CD4-positive, alpha-beta memory T cell (primary cell): ENCODE measurements around the gene TRIOBP. TPM values are rescaled to one million over a fixed set of nuclear protein-coding genes. Genes with fewer than 3 reads are reported as not detected.

ENCODE experiments used
- CTCF ChIA-PET: fragments of 350-600 bp; sonication (Branson Sonifier 250); formaldehyde crosslinking; loops from one replicate; lab custom pipeline; 2021; ENCODE audit warnings: inconsistent platforms; ENCODE audit not compliant: partially characterized antibody; lab: Charles Lee
- POLR2A ChIA-PET: fragments of 350-600 bp; sonication (Branson Sonifier 250); formaldehyde crosslinking; loops from one replicate; lab custom pipeline; 2021; ENCODE audit not compliant: partially characterized antibody; lab: Charles Lee
- DNase-seq, 5 donors: peaks; one replicate each; pipeline versions ENCODE4 v3.0.0 to v3.0.0-alpha.2; 2020 to 2022; ENCODE audit warnings: mixed read lengths in 1 of 5
- H3K27ac ChIP-seq: one replicate; pipeline ENCODE4 v1.7.0; 2013; ENCODE audit warnings: low read depth, low read length
- H3K27me3 ChIP-seq: 2 replicates; pipeline ENCODE4 v1.7.0; 2013; ENCODE audit warnings: mild to moderate bottlenecking, low read length, moderate library complexity; ENCODE audit not compliant: insufficient read depth
- H3K36me3 ChIP-seq: 2 replicates; pipeline ENCODE4 v1.7.0; 2013; ENCODE audit warnings: mild to moderate bottlenecking, low read length, moderate library complexity; ENCODE audit not compliant: insufficient read depth
- H3K4me1 ChIP-seq: 2 replicates; pipeline ENCODE4 v1.7.0; 2013; ENCODE audit warnings: mild to moderate bottlenecking, low read length, moderate library complexity; ENCODE audit not compliant: insufficient read depth
- H3K4me3 ChIP-seq, 2 donors: one replicate each; pipeline ENCODE4 v1.7.0; 2013; ENCODE audit warnings: low read length in 2 of 2, mild to moderate bottlenecking in 1 of 2
- H3K9me3 ChIP-seq, 2 donors: one replicate each; pipeline ENCODE4 v1.7.0; 2013; ENCODE audit warnings: low read length in 2 of 2, control low read depth in 1 of 2; ENCODE audit not compliant: control insufficient read depth in 1 of 2
- H3K27ac Mint-ChIP-seq, 7 donors: one replicate each; pipeline ENCODE4 v1.8.0; 2020 to 2021; ENCODE audit warnings: mixed read lengths in 7 of 7, mild to moderate bottlenecking in 6 of 7, inconsistent platforms in 3 of 7, moderate library complexity in 3 of 7
- H3K27me3 Mint-ChIP-seq, 2 donors: one replicate each; pipeline ENCODE4 v1.8.0; 2020 to 2021; ENCODE audit warnings: mixed read lengths in 2 of 2
- H3K36me3 Mint-ChIP-seq, 2 donors: one replicate each; pipeline ENCODE4 v1.8.0; 2020 to 2021; ENCODE audit warnings: mixed read lengths in 2 of 2, inconsistent platforms in 1 of 2, mild to moderate bottlenecking in 1 of 2
- H3K4me1 Mint-ChIP-seq, 4 donors: one replicate each; pipeline ENCODE4 v1.8.0; 2020 to 2021; ENCODE audit warnings: mixed read lengths in 4 of 4, mild to moderate bottlenecking in 1 of 4
- H3K4me3 Mint-ChIP-seq, 8 donors: one replicate each; pipeline ENCODE4 v1.8.0; 2020 to 2021; ENCODE audit warnings: mixed read lengths in 8 of 8, mild to moderate bottlenecking in 7 of 8, moderate library complexity in 6 of 8, inconsistent platforms in 3 of 8
- H3K9me3 Mint-ChIP-seq, 8 donors: one replicate each; pipeline ENCODE4 v1.8.0; 2020 to 2021; ENCODE audit warnings: mixed read lengths in 8 of 8, mild to moderate bottlenecking in 5 of 8, inconsistent platforms in 3 of 8, moderate library complexity in 1 of 8
- intact Hi-C: fragments of 100-400 bp; cut with micrococcal nuclease; formaldehyde crosslinking; loops from one replicate; pipeline ENCODE4 v1.15.1; 2023
- polyA plus RNA-seq, 2 donors: library from polyadenylated mRNA; unstranded; fragments of 300-500 nt; fragmentation: Illumina TruSeq; gene quantifications; one replicate each; pipeline ENCODE4 v1.2.3, GENCODE V29; 2021
- total RNA-seq, 2 experiments: library from RNA; stranded (reverse); gene quantifications; one replicate each; pipeline ENCODE4 v1.2.3, GENCODE V29; 2021

TRIOBP gene
- total and polyA plus RNA-seq, 4 experiments from 2014 or later = 9.2 to 26.1 (median 19.4) TPM

GRCh38 chr22:37660709-37661045 lies 36.2 kb upstream of the TRIOBP start:
- Mint-ChIP-seq H3K27ac (peak overlapping the region in 2 of 7 donors; percentile 48 to 71), H3K9me3 (no peaks in the 10 kb centered on the region), H3K27me3 (no peaks in the 10 kb centered on the region), H3K4me1 (peaks cover 27 to 49% (median 37%) of the 10 kb centered on the region in 4 donors), H3K36me3 (peaks cover 0 to 14% of the 10 kb centered on the region in 2 donors), H3K4me3 (peak overlapping the region in 7 of 8 donors; percentile 52 to 90 (median 82))
- Histone ChIP-seq H3K27me3 (no peaks in the 10 kb centered on the region), H3K27ac (no peak overlapping the region), H3K36me3 (peaks cover 3% of the 10 kb centered on the region), H3K4me1 (peaks cover 33% of the 10 kb centered on the region), H3K9me3 (no peaks in the 10 kb centered on the region), H3K4me3 (no peak overlapping the region)
- intact Hi-C loops = no loop called here
- ChIA-PET CTCF (interaction anchor here (1.2 to 17.5 kb wide), 5 partner anchors 11 to 68 kb away, joined by 3 to 221 read pairs (median 14); partner anchors contain the start of gene LGALS1), POLR2A (interaction anchor here (1.5 to 13.9 kb wide), 7 partner anchors 12 to 53 kb away, joined by 7 to 348 read pairs (median 59); partner anchors contain the start of genes GGA1, LGALS1, NOL12 and SH3BP1)
- no peak for DNase-seq

GRCh38 chr22:37661160-37661924 lies 35.5 kb upstream of the TRIOBP start:
- Histone ChIP-seq H3K27ac (no peak overlapping the region), H3K27me3 (no peaks in the 10 kb centered on the region), H3K4me3 (no peak overlapping the region), H3K36me3 (no peaks in the 10 kb centered on the region), H3K9me3 (no peaks in the 10 kb centered on the region), H3K4me1 (peaks cover 33% of the 10 kb centered on the region)
- POLR2A ChIA-PET = interaction anchor here (1.5 to 13.9 kb wide), 6 partner anchors 11 to 54 kb away, joined by 7 to 348 read pairs (median 64); partner anchors contain the start of genes GGA1, LGALS1, NOL12 and SH3BP1
- peaks cover 27 to 45% (median 35%) of the 10 kb centered on the region in 4 donors for H3K4me1 Mint-ChIP-seq
- H3K27ac Mint-ChIP-seq = peak overlapping the region in 2 of 7 donors; percentile 17 to 38
- peak overlapping the region in 2 of 8 donors; percentile 82 to 83 for H3K4me3 Mint-ChIP-seq
- intact Hi-C loops = no loop called here
- no peaks in the 10 kb centered on the region for H3K9me3 Mint-ChIP-seq
- H3K36me3 Mint-ChIP-seq = peaks cover 0 to 8% of the 10 kb centered on the region in 2 donors
- CTCF ChIA-PET = interaction anchor here (0.9 to 17.5 kb wide), 9 partner anchors 8 to 69 kb away, joined by 3 to 221 read pairs (median 6); partner anchors contain the start of genes LGALS1 and NOL12
- DNase-seq = peak in 3 of 5 donors; percentile 18 to 34 (median 24)
- no peaks in the 10 kb centered on the region for H3K27me3 Mint-ChIP-seq

DNA sequence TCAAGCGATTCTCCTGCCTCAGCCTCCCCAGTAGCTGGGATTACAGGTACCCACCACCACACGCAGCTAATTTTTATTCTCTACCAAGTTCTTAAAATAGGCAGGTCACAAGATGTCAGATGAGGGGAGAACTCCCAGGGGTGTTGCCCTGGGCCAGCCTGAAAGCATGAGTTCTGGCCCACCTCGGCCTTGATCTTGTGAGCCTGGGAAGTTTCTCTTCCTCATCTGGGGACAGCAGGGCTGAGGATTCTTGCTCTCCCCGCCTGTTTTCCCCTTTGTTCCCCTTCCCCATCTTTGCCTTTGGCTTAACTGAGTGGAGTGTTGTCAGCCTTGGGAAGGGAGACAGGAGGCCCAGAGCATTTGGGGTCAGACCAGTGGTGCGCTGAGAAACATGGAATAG lies 34.8 kb upstream of the TRIOBP start:
- Mint-ChIP-seq H3K9me3 (no peaks in the 10 kb centered on the region), H3K4me1 (peaks cover 27 to 42% (median 33%) of the 10 kb centered on the region in 4 donors), H3K27me3 (no peaks in the 10 kb centered on the region), H3K27ac (peak overlapping the region in 1 of 7 donors; percentile 17), H3K36me3 (peaks cover 0 to 8% of the 10 kb centered on the region in 2 donors), H3K4me3 (no peak overlapping the region)
- intact Hi-C loops = no loop called here
- Histone ChIP-seq H3K27me3 (no peaks in the 10 kb centered on the region), H3K4me1 (peaks cover 33% of the 10 kb centered on the region), H3K4me3 (no peak overlapping the region), H3K36me3 (no peaks in the 10 kb centered on the region), H3K27ac (no peak overlapping the region), H3K9me3 (no peaks in the 10 kb centered on the region)
- DNase-seq = no peak
- POLR2A ChIA-PET = interaction anchor here (1.5 to 13.9 kb wide), 5 partner anchors 10 to 55 kb away, joined by 7 to 348 read pairs (median 70); partner anchors contain the start of genes GGA1, LGALS1, NOL12 and SH3BP1
- CTCF ChIA-PET = interaction anchor here (1.0 to 17.5 kb wide), 8 partner anchors 7 to 39 kb away, joined by 3 to 221 read pairs (median 9); partner anchors contain the start of genes LGALS1 and NOL12

DNA sequence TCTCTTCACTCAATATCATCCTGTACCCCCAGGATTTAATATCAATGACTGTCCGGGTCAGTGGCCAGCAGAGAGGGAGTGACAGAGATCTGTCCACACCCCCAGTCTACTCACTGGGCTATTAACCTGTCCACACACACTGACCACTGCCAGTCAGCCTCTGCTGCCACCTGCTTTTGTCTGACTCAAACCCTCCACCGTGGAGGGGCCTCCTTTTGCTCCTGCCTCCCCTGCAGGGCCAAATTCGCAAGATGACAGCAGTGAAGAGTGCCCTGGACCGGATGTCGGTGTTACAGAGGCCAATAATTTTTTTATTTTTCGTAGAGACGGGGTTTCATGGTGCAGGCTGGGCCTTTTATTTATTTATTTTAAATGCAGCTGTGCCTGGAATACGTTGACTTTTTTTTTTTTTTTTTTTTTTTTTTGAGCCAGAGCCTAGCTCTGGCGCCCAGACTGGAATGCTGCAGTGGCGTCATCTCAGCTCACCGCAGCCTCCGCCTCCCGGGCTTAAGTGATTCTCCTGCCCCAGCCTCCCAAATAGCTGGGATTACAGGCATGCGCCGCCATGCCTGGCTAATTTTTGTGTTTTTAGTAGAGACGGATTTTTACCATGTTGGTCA lies 33.2 kb upstream of the TRIOBP start:
- H3K4me1 Mint-ChIP-seq = peaks cover 18 to 31% (median 24%) of the 10 kb centered on the region in 4 donors
- ChIA-PET CTCF (interaction anchor here (0.5 to 17.5 kb wide), 7 partner anchors 8 to 1193 kb away, joined by 3 to 221 read pairs (median 3); partner anchors contain the start of gene LGALS1), POLR2A (interaction anchor here (1.1 to 13.9 kb wide), 3 partner anchors 9 to 21 kb away, joined by 3 to 348 read pairs (median 7); partner anchors contain the start of gene LGALS1)
- intact Hi-C loops = no loop called here
- H3K4me3 ChIP-seq = no peak overlapping the region
- no peak overlapping the region for H3K27ac Mint-ChIP-seq
- H3K9me3 ChIP-seq = no peaks in the 10 kb centered on the region
- H3K4me3 Mint-ChIP-seq = no peak overlapping the region
- H3K36me3 Mint-ChIP-seq = peaks cover 0 to 2% of the 10 kb centered on the region in 2 donors
- no peak overlapping the region for H3K27ac ChIP-seq
- H3K4me1 ChIP-seq = peaks cover 24% of the 10 kb centered on the region
- no peak for DNase-seq
- no peaks in the 10 kb centered on the region for H3K9me3 Mint-ChIP-seq
- H3K27me3 ChIP-seq = no peaks in the 10 kb centered on the region
- H3K27me3 Mint-ChIP-seq = no peaks in the 10 kb centered on the region
- H3K36me3 ChIP-seq = no peaks in the 10 kb centered on the region

DNA sequence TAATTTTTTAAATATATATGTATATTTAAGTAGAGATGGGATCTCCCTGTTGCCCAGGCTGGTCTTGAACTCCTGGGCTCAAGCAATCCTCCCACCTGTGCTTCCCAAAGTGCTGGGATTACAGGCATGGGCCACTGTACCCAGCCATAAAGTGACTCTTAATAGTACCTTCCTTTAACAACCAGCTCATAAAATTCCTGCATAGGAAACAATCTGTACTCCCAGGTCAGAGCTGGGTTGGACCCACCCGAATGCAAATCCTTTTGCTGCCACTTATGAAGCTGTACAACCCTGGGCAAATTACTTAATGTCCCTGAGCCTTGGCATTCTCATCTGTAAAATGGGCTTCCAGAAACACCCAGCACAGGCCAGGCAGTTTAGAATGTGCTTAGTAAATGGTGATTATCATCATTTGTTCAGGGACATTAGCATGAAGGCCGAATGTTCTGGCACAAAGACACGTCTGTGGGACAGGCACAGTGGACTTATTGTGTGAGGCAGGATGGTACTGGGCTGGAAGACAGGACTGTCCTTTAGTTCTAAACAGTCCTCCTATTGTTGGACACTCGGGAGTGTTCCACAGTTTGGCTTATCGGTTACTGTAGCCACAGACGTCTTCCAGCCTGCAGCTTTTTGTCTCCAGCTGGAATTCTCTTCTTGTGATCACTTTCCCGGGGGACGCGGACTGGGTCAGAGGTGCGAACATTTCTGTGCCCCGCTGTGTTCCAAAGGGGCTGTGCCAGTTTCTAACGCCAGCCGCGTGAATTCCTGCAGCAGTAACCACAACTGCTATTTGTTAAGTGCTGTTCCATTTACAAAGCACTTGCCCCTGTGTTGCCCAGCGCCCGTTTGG lies 32.4 kb upstream of the TRIOBP start:
- Histone ChIP-seq H3K9me3 (no peaks in the 10 kb centered on the region), H3K27ac (no peak overlapping the region), H3K4me1 (peaks cover 20% of the 10 kb centered on the region), H3K4me3 (no peak overlapping the region), H3K36me3 (no peaks in the 10 kb centered on the region), H3K27me3 (no peaks in the 10 kb centered on the region)
- Mint-ChIP-seq H3K36me3 (peaks cover 0 to 2% of the 10 kb centered on the region in 2 donors), H3K4me1 (peaks cover 15 to 31% (median 23%) of the 10 kb centered on the region in 4 donors), H3K4me3 (no peak overlapping the region), H3K9me3 (no peaks in the 10 kb centered on the region), H3K27ac (no peak overlapping the region), H3K27me3 (no peaks in the 10 kb centered on the region)
- POLR2A ChIA-PET = interaction anchor here (1.1 to 13.9 kb wide), 3 partner anchors 8 to 22 kb away, joined by 3 to 348 read pairs (median 7); partner anchors contain the start of gene LGALS1
- CTCF ChIA-PET = interaction anchor here (0.5 to 17.5 kb wide), 6 partner anchors 14 to 1194 kb away, joined by 3 to 221 read pairs (median 4); partner anchors contain the start of gene LGALS1
- no peak for DNase-seq
- intact Hi-C loops = no loop called here

DNA sequence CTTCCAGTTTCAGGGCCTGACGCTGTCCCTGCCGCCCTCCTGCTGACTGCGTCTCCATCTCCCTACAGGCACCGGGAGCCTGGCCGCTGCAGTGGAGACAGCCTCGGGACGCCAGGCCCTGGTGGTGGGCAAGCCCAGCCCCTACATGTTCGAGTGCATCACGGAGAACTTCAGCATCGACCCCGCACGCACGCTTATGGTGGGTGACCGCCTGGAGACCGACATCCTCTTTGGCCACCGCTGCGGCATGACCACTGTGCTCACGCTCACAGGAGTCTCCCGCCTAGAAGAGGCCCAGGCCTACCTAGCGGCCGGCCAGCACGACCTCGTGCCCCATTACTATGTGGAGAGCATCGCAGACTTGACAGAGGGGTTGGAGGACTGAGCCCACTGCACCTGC lies 31.4 kb upstream of the TRIOBP start:
- no peaks in the 10 kb centered on the region for H3K9me3 Mint-ChIP-seq
- no peak overlapping the region for H3K27ac ChIP-seq
- H3K4me3 Mint-ChIP-seq = no peak overlapping the region
- H3K4me1 ChIP-seq = peaks cover 10% of the 10 kb centered on the region
- H3K27ac Mint-ChIP-seq = no peak overlapping the region
- POLR2A ChIA-PET = interaction anchor here (13.9 kb wide), 1 partner anchor 7 kb away, joined by 348 read pairs; the partner anchor contains the start of gene LGALS1
- H3K27me3 Mint-ChIP-seq = no peaks in the 10 kb centered on the region
- peaks cover 0 to 2% of the 10 kb centered on the region in 2 donors for H3K36me3 Mint-ChIP-seq
- H3K27me3 ChIP-seq = no peaks in the 10 kb centered on the region
- intact Hi-C loops = no loop called here
- peaks cover 5 to 24% (median 16%) of the 10 kb centered on the region in 4 donors for H3K4me1 Mint-ChIP-seq
- CTCF ChIA-PET = interaction anchor here (1.0 to 17.5 kb wide), 3 partner anchors 8 to 22 kb away, joined by 4 to 221 read pairs (median 181); partner anchors contain the start of gene LGALS1
- no peak for DNase-seq
- H3K4me3 ChIP-seq = no peak overlapping the region
- H3K36me3 ChIP-seq = no peaks in the 10 kb centered on the region
- no peaks in the 10 kb centered on the region for H3K9me3 ChIP-seq
